Rectal smooth muscle tissue (tissue), 1 donor: ENCODE measurements around the gene GPR153.
A peak's percentile ranks its signal among the peaks of the same experiment; 100 is the strongest.

Experiments
- H3K27ac ChIP-seq: one replicate; pipeline ENCODE4 v1.7.0; 2013; ENCODE audit warnings: low read depth, low read length, inconsistent platforms
- H3K27me3 ChIP-seq: one replicate; pipeline ENCODE4 v1.7.0; 2013; ENCODE audit warnings: low read length; ENCODE audit not compliant: control insufficient read depth, insufficient read depth
- H3K36me3 ChIP-seq: one replicate; pipeline ENCODE4 v1.7.0; 2013; ENCODE audit warnings: low read length; ENCODE audit not compliant: control insufficient read depth, insufficient read depth
- H3K4me1 ChIP-seq: one replicate; pipeline ENCODE4 v1.7.0; 2013; ENCODE audit warnings: low read length; ENCODE audit not compliant: control insufficient read depth, insufficient read depth
- H3K4me3 ChIP-seq: one replicate; pipeline ENCODE4 v1.7.0; 2013; ENCODE audit warnings: low read length
- H3K9ac ChIP-seq: one replicate; pipeline ENCODE4 v1.7.0; 2013; ENCODE audit warnings: low read length

GPR153 gene

DNA sequence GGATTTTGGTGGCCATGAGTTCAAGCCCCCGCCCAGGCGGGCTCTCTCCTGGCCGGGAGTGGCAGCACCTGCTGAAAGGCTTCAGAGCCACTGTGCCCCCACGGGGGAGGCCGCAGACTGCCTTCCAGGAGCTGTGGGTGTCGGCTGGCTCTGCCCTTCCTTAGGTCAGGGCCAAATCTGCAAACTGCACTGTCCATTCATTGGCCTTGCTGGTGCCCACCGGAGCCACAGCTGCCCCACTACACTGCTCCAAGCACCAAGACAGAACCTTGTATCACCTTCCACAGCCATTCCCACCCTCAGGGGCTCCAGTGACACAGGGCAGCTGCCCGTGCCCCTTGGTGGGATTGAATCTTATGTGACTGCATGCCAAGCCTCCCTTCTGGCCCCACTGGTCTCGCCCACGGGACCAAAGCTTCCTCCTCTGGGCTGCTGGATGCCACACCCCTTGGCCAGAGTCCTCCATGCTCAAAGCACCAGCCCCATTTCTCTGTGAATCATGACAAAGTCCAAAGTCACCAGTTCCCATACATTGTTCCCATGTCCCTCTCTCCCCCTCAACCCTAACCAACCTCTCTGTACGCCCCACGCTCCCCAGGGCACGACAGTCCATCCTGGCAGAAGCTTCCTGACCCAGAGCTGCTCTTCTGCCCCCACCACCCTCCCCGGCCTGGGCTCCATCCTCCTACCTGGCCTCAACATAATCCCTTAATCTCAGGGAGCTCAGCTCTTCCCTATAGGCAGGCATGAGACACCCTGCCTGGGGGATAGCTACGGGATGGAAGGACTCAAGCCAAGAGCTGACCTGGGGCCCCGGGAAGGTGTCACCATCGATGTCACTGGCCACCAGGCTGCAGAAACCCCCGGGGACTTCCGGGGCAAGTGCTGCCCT is 20.9 kb upstream of the GPR153 start:
- no peak overlapping the region for H3K4me3 ChIP-seq
- no peaks in the 10 kb centered on the region for H3K4me1 ChIP-seq
- H3K27me3 ChIP-seq, result no peaks in the 10 kb centered on the region
- H3K36me3 ChIP-seq, result no peaks in the 10 kb centered on the region
- H3K9ac ChIP-seq, result no peak overlapping the region
- H3K27ac ChIP-seq, result no peak overlapping the region

DNA sequence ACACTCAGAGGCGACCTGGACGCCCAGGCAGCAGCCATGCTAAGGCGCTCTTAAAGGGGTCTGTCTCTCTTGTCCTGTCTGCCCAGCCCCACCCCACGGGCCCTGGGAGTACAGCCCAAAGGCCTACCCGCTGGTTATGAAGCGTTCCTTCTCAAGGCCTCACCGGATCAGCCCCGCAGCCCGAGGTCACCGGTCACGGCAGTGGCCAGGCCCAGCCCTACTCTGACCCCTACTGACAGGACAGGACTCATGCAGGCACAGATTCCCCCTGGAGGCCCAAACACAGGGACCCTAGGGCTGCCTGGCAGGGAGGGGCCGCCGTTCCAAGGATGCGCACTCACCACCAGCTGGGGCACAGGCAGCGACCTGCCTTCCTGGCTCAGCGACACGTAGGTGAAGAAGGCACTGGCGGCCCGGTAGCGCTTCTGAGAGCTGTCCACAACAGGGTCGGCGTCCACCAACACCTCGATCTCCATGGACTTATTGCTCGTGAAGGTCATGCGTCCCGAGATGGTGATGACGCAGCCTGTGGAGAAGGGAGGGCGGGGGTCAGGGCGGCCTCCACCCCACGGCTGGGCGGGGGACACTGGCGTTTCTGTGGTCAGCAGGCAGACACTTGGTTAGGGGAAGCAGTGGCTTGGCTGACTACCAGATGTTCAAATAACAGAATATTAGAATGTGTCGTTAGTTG is 20.0 kb upstream of the GPR153 start:
- peaks cover 5% of the 10 kb centered on the region for H3K4me1 ChIP-seq
- H3K27me3 ChIP-seq, result no peaks in the 10 kb centered on the region
- no peaks in the 10 kb centered on the region for H3K36me3 ChIP-seq
- no peak overlapping the region for H3K9ac ChIP-seq
- no peak overlapping the region for H3K27ac ChIP-seq
- no peak overlapping the region for H3K4me3 ChIP-seq

DNA sequence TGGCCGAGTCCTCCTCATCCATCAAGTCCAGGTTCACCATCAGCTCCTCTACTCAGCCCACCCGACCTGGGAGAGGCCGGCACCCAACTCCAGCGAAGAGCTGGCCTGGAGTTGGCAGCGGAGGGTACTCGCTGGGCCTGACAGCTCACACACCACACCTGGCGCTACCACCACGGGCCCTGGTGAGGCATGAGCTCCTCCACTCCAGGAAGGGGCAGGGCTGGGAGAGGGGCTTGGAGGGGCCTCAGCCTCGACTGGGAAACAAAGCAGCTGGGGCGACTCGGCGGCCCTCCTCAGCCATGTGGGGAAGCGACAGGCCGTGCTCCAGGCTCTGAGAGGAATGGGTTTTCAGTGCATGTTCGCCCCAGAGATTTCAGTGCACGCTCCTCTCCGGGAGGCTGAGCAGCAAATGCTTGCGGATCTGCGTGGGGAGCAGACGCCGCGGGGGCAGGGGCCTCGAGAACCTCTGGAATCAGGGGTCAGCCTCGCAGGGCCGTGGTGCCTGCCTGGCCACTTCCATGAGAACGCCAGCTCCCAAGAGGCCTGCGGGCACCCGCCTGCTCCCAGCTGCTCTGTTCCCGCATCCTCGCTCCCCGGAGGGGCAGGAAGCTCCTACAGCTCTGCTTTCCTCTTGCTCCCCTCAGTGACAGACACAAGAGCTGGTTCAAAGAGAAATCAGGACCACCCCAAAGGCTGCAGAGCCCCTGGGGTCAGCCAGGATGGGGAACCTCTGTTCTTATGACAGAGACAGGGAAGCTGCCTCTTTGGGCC is 18.9 kb upstream of the GPR153 start:
- H3K36me3 ChIP-seq, result no peaks in the 10 kb centered on the region
- no peak overlapping the region for H3K9ac ChIP-seq
- H3K27me3 ChIP-seq, result no peaks in the 10 kb centered on the region
- no peak overlapping the region for H3K4me3 ChIP-seq
- peaks cover 6% of the 10 kb centered on the region for H3K4me1 ChIP-seq
- H3K27ac ChIP-seq, result no peak overlapping the region

DNA sequence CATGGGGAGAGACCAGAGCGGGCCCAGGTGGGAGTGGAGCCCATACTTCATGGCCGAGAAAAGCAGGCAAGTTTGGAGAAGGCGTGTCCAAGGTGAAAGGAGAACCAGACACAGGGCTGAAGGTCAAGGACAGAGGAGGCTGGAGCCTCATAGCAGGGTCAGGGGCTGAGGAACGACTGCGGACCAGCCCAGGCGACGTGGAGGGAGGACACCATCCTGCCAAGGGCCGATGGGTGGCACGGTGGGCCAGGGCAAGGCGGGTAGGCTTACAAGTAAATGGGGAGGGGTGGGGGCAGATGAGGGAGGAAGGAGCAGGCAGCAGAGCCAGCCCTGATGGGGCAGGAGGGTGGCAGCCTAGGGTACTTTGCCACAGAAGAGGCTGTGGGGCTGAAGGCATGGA is 18.2 kb upstream of the GPR153 start:
- no peak overlapping the region for H3K27ac ChIP-seq
- no peak overlapping the region for H3K9ac ChIP-seq
- H3K4me1 ChIP-seq, result peaks cover 6% of the 10 kb centered on the region
- H3K27me3 ChIP-seq, result no peaks in the 10 kb centered on the region
- no peak overlapping the region for H3K4me3 ChIP-seq
- no peaks in the 10 kb centered on the region for H3K36me3 ChIP-seq

DNA sequence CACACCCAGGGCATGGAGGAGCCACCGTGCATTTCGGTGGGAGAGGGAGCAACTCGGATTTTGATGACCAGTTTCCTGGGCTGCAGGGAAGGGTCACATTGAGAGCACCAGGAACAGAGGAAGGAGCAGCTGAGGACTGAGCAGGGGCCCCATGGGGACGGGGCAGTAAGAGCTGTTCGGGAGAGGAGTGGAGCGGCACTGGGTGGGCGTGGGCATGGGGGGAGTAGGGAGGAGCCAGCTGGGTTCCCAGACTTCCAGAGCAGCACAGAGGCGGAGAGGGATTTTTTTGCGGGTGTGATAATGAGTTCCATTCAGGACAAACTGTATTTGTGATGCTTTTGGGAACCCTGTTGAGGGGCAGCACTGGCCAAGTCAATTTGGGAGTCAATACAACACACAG is 17.4 kb upstream of the GPR153 start:
- no peaks in the 10 kb centered on the region for H3K36me3 ChIP-seq
- H3K27me3 ChIP-seq, result no peaks in the 10 kb centered on the region
- no peak overlapping the region for H3K27ac ChIP-seq
- H3K4me1 ChIP-seq, result peaks cover 6% of the 10 kb centered on the region
- no peak overlapping the region for H3K4me3 ChIP-seq
- no peak overlapping the region for H3K9ac ChIP-seq

DNA sequence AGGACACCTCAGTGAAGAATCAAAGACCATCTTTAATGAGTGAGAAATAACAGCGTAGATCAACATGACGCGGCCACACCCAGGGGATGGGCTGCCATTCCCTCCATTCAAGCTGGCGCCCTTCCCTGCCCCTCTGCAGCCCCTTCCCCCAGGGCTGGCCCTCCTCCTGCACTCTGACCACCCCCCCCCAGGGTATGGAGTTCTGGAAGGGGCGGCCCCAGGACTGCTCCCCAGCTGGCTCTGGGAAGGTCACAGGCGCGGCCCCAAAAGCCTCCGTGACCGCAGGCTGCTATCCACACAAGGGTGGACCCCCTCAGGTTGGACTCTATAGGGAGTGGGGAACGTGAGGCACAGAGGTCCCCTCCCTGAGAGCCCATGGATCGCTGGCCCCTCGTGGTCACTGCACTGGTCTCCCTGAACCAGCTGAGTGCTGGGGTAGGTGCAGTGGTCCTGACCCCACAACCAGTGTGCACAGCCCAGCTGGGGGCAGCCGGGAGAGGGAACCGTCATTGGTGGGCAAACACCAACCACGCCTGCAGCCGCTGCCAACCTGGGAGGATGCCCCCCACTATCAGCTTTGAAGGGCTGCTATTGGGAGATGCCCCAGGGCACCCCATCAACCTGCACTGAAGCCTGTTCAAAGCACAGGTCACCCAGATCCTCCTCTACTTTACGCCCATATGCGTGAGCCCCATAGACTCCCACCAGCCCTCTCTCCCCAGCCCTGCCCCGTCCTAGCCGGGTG is 16.1 kb upstream of the GPR153 start:
- Histone ChIP-seq H3K36me3 (no peaks in the 10 kb centered on the region), H3K4me1 (peaks cover 6% of the 10 kb centered on the region), H3K27ac (no peak overlapping the region), H3K4me3 (no peak overlapping the region), H3K9ac (no peak overlapping the region), H3K27me3 (no peaks in the 10 kb centered on the region)

DNA sequence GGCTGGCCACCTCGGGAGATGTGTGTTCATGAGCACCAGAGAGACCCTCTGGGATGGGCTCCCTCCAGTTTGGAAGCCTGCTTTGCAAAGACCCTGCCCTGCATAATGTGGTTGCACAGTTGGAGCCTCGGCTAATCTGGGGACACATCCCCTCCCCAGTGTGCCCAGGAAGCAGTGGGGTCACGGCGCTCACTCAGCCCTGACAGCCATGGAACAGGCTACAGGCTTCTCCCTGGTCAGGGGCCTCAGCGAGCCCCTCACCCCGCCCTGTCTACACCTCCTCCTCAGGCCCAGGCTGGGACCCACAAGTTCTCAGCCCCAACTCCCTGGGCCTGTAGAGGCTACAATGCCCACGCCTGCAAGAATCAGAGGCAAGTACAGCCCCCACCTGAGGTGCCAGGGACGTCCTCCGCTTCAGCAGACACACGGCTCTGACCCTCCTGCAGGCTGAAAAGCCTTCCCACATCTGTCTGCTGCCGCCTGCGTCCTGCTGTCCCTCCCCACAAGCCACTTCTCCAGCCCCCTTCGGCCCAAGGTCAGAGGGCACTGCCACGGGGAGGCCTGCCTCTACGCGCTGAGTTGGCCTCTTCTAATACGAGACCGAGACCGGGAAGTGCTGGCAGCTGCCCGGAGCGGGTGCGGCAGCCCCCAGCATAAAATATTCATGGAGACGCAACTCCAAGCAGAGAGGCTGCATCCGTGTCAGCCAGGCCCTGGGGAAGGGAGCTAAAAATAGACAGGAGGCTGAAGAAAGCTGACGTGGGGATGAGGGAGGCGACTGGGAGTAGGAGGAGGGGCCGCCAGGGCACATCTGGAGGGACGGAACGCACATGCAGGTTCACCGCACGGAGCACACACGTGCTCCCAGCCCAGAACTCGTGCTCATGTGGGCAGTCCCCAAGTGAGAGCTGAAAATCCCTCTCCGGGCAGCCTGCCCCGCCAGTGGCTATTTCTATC is 15.2 kb upstream of the GPR153 start:
- Histone ChIP-seq H3K27me3 (no peaks in the 10 kb centered on the region), H3K4me3 (no peak overlapping the region), H3K9ac (no peak overlapping the region), H3K4me1 (peaks cover 6% of the 10 kb centered on the region), H3K36me3 (no peaks in the 10 kb centered on the region), H3K27ac (peak overlapping the region; percentile 64)

DNA sequence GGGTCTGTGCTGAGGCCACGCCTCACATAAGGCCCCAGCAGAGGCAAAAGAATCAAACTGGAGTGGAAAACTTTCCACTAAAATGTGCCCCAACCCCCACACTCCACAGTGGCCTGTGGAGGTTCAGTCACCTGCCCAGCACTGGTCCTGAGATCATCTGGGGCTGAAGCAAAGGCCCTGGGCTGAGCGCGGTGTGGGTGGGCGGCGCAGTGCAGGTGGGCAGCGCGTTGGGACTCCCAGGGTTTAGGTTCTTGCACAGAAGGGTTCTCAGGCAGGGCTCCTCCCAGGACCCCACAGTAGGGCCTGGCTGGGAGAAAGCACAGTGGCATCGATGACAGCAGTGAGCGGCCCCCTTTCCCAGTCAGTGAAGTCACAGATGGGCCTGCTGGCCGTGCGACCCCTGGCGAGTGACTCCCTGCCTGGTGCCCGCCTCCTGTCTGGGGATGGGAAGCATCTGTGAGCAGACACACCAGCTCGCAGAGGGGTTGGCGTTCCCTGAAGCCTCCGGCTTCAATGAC is 13.8 kb upstream of the GPR153 start:
- no peaks in the 10 kb centered on the region for H3K27me3 ChIP-seq
- H3K9ac ChIP-seq, result no peak overlapping the region
- no peaks in the 10 kb centered on the region for H3K36me3 ChIP-seq
- no peak overlapping the region for H3K4me3 ChIP-seq
- H3K4me1 ChIP-seq, result peaks cover 6% of the 10 kb centered on the region
- no peak overlapping the region for H3K27ac ChIP-seq

DNA sequence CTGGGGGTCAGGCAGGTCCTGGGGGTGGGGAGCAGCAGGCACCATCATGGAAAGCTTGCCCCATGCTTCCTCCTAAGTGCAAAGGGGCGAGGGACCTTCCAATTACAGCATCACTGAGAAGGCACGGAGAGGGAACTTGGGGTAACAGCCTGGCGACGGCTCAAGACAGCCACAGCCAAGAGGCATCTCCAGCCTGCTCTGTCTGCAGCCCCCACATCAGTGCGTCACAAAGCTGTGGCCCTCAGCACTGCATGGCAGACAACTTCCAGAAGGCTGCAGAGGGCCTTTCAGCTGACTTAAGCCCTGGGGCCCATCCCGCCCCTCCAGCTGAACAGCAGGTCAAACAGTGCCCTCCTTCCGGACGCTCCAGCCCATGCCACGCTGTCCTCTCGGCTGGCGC is 13.2 kb upstream of the GPR153 start:
- Histone ChIP-seq H3K4me1 (peaks cover 6% of the 10 kb centered on the region), H3K27ac (no peak overlapping the region), H3K4me3 (no peak overlapping the region), H3K27me3 (no peaks in the 10 kb centered on the region), H3K36me3 (no peaks in the 10 kb centered on the region), H3K9ac (no peak overlapping the region)

DNA sequence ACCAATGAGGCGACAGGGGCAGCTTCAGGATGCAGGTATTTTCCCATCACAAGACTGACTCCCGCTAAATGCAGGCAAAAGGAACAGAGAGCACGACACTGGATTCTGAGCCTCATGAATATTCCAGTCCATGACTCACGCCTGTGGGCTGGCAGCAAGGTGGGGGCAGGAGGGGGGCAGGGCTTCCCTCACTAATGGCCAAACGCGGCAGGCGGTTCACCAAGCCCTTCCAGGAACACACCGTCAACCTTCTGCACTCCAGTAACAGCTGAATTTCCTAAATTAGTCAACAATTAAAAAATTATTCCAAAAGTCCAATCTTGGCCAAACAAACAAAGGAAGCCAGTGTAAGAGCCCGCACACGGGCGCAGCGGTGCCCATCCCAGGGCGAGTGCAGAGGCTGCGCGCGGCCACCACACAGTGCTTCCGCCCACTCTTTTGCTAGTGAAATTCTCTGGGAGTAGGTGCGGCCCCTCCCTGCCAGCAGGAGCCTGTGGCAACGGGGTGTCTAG is 12.5 kb upstream of the GPR153 start:
- no peak overlapping the region for H3K27ac ChIP-seq
- no peak overlapping the region for H3K9ac ChIP-seq

DNA sequence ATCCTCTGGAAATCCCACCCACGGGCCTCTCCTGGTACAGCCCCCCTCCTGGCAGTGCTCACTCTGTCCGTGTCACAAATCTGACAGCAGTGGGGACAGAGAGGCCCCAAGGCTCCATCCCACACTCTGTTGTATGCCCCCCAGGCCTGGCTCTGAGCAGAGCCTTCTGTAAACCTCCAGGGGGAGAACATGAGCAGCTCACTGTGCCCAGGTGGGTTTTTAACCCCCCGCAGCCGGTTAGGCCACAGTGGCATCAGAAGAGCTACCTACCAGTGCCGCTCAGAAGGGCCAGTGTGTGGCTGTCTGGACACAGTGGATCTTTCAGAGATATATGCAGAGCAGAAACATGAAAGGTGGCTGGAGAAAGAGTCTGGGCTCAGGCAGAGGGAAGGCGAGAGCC is 12.0 kb upstream of the GPR153 start:
- Histone ChIP-seq H3K4me3 (no peak overlapping the region), H3K36me3 (no peaks in the 10 kb centered on the region), H3K27ac (no peak overlapping the region), H3K4me1 (peaks cover 6% of the 10 kb centered on the region), H3K27me3 (no peaks in the 10 kb centered on the region), H3K9ac (no peak overlapping the region)

More for the DNA sequence above, 12.5 kb upstream of the GPR153 start:
- Histone ChIP-seq H3K4me3 (no peak overlapping the region), H3K36me3 (no peaks in the 10 kb centered on the region), H3K27me3 (no peaks in the 10 kb centered on the region), H3K4me1 (peaks cover 6% of the 10 kb centered on the region)
